Stimulated activated CD4-positive, alpha-beta T cell treated with anti-CD3 and anti-CD28 coated beads, TNF-alpha, amount 100 ng/mL, for 48 hours (primary cell): ENCODE measurements around the gene DLG2.
"Not testable (repeated sequence)": the region's sequence is repeated elsewhere in the genome, so short reads cannot be mapped to it uniquely, and the experiment has no call there.

Source experiments
- DNase-seq, 3 donors: peaks; one replicate each; pipeline ENCODE4 v3.0.0-alpha.2; 2020; ENCODE audit warnings: low read depth in 3 of 3

DLG2 gene

GRCh38 chr11:84840201-84840600 is 786.9 kb downstream of the DLG2 start:
- DNase-seq = not testable (repeated sequence)

DNA sequence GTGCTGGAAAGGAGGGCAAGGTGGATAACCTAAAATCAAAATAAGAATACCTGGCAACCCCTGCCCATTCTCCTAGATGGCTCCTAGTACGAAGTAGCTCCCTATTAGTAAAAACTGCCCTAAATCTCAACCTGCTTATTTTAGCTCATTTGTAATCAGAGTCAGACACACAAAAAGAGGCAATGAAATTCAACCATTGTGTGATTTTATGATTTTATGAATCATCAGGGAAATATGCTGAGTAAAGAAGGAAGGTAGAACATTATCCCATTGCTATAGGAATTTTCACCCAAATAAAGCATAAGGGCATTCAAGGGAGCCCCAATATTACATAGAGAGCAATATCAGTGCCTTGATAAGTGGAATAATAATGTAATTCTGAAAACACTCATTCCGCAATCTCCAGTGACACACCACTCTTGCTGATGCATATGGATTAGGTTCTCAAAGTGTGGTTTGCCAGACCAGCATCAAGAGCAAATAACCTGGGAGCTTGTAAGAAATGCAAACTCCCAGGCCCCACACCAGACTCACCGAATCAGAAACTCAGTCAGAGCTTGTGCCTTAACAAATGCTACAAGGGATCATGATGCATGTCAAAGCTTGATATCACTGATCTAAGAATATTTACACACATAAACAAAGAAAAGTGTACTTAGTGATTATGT is 789.6 kb downstream of the DLG2 start:
- no peak for DNase-seq

DNA sequence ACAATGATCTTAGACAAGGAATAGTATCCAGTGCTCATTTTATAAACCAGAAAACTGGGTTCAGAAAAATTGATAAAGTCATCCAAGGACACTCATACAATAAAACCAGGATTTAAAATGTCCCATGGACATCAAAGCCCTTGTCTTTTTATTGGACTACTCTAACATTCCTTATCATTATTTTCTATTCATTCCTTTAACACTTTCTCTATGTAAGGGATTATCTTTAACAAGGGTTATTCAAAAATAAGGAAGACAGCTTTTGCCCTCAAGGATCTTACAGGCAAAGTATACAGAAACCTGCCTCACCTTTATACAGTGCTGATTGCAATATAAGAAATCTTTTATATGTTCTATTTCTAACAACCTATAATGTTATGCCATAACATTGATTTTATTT is 790.8 kb downstream of the DLG2 start:
- no peak for DNase-seq

DNA sequence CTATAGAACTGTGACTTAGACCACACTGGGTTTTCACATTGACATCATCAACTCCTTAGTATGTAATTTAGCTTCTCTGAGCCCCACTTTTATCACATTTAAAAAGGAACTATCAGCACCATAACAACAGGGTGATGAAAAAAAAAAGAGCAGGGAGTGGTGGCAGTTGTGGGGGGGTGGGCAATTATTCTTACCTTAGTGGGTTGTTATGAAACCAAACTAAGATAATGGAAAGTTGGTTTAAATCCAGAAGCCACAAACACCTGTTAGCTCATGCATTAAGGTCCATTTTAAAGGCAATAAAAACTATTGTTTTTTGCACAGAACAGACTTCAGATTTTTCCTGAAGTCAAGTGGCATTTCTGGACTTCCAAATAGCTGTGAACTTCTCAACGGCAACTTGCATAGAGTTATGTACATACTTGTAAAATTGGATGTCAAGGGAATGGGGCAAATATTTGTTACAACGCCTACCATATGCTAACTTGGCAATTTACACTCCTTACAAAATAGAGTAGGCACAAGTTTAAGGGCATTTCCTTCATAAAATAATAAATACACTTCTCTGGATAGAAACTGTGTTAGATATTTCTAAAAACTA is 793.6 kb downstream of the DLG2 start:
- no peak for DNase-seq

DNA sequence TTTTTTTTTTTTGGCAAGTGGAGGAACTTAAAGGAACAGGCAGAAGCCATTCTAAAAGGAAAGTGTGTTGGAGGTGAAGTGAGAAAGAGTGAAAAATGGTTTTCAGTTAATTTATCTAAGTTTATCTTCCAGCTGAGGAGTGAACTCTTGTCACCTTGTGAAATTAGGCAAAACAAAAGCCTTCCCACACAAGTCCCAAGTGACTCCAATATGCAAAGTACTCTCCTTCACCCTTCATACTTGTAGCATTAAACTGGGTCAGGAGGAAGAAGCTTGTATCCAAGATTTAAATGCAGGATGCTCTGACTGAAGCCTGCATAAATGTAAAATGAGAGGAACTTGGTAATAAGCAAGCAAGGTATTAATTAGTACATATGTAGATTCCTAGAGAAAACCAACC is 796.8 kb downstream of the DLG2 start:
- DNase-seq = no peak

- no peak for DNase-seq
Observed at GRCh38 chr11:84829162-84829561, 798.0 kb downstream of the DLG2 start.

GRCh38 chr11:84828616-84829015 is 798.5 kb downstream of the DLG2 start:
- DNase-seq = no peak

DNA sequence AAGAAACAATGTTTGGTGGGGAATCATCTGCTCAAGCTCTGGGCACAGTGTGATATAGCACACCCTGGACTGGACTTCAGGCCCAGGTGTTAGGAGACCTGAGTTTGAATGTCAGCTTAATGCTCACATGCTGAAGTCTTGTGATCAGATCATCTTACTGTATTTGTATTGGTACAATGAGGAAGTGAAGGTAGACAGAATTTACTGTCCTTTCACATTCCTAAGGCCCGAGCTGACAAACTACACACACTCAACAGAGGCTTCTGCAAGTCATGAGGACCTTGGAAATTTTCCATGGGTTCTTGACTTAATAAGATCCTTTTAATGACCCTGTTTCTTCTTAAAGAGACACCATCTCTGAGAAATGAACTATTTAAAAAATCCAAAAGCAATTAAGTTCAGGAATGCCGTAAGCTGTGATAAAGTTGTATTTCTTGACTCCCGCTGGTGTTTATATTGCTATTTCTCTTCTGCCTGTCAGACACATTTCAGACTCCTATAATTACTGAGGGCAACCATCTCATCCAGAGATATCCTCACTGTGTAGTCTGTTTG is 802.0 kb downstream of the DLG2 start:
- no peak for DNase-seq

GRCh38 chr11:84824624-84825023 is 802.5 kb downstream of the DLG2 start:
- no peak for DNase-seq

- DNase-seq = no peak
Observed at GRCh38 chr11:84819537-84819936, 807.6 kb downstream of the DLG2 start.

- DNase-seq = no peak
Observed at GRCh38 chr11:84819128-84819527, 808.0 kb downstream of the DLG2 start.

GRCh38 chr11:84817998-84818397 is 809.1 kb downstream of the DLG2 start:
- DNase-seq = no peak

DNA sequence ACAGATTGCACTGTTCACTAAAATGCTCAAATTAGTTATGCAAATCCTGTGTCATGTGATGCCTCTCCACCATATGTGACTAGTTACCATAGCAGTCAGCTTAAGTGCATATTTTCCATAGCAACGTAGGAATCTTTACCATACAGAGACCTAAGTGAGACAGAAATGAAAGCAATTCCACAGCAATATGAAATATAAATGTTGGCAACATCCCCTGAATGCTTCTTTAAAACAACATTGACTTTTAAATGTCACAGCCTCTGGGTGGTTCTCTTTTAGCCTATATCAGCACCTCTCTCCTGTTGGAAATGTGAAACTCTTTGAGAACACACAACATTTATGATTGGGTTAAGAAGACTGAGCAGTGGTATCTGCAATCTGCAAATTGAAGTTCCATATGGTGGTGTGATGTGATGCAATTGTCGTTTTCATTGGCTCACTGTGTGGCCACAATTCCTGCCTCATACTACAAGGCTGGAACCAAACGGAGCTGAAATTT is 814.6 kb downstream of the DLG2 start:
- DNase-seq = no peak

DNA sequence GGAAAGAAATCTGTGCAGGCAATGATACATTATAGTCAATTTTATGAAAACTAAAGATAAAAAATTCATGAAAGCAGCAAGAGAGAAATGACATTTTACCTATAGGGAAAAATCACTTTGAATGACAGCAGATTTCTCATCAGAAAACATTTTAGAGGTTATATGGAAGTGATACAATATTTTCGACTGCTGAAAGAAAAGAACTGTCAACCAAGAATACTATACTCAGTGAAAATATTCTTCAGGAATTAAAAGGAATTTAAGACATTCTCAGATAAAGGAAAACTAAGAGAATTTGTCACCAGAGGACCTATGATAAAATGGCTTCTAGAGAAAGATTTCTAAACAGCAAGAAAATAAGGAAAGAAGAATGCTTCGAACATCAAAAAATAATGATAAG is 820.8 kb downstream of the DLG2 start:
- DNase-seq = no peak

GRCh38 chr11:84804041-84804440 is 823.1 kb downstream of the DLG2 start:
- no peak for DNase-seq

- DNase-seq = no peak
Observed at GRCh38 chr11:84800755-84801346, 826.3 kb downstream of the DLG2 start.

DNA sequence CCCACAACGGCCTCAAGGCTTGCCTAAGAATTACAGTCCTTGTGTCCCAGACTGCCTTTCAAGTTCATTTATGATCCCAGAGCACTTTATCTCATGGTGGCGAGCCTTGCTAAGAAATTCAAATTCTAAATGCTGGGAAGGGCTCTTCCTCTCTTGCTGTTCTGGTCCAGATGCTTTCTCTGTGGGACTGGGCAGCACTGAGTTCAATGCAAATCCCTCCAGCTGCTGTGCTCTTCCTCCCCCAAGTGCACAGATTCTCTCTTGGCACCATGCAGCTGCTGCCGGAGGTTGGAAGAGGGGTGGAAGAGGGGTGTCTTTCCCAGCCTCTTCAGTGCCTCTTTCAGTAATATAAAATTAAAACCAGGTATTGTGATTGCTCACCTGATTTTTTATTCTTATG is 828.0 kb downstream of the DLG2 start:
- DNase-seq = no peak

DNA sequence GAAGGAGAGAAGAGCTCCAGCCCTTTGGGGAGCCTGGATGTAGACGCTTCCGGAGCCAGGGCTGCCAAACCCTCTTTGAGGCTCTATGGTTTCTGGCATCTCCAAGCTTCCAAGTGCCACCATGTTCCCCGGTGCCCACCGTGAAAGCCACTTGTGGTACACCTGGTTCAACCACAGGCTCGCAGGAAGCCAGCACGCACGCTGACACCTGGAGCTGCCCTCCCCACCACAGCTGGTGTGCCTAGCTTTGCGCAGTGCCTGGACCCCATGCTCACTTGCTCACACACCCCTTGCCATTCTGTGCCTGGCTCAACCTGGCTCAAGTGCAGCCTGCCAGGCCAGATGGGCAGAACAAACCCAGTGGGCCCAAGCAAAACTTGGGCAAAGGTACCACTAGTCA is 831.4 kb downstream of the DLG2 start:
- DNase-seq = no peak

GRCh38 chr11:84794663-84795443 is 832.3 kb downstream of the DLG2 start:
- no peak for DNase-seq

- DNase-seq = no peak
Observed at GRCh38 chr11:84793318-84793717, 833.8 kb downstream of the DLG2 start.

DNA sequence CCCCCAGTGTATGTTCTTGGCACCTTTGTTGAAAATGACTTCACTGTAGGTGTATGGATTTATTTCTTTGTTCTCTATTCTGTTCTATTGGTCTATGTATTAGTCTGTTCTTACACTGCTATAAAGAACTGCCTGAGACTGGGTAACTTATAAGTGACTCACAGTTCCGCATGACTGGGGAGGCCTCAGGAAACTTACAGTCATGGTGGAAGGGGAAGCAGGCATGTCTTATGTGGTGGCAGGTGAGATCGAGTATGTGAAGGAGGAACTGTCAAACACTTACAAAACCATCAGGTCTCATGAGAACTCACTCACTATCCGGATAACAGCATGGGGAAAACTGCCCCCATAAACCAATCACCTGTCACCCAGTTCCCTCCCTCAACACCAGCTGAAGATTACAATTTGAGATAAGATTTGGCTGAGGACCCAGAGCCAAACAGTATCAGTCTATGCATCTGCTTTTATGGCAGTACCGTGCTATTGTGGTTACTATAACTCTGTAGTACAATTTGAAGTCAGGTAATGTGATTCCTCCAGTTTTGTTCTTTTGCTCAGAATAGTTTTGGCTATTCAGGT is 836.2 kb downstream of the DLG2 start:
- no peak for DNase-seq

DNA sequence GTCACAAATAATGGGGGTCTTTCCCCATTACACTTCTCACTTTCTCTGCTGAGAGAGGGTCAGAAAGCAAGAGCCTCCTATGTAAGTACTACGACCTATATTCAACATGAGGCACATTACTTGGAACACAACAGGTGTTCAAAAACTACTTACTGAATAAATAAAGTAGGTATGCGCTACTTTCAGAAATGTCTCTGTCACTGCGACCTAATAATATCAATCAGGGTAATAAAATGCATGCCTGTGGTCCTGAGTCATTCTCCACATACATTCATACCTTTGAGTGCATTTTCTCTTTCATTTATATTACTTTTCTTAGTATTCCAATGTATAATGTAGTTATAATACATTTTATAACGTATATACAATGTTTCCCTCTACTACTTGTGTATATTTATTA is 838.9 kb downstream of the DLG2 start:
- no peak for DNase-seq
